ENCODE measurements around the gene FKTN. TPM values are rescaled to one million over a fixed set of nuclear protein-coding genes. Genes with fewer than 3 reads are reported as not detected.

FKTN gene
- total RNA-seq, 6 experiments from 2014 or later, result 27.6 to 35.5 (median 30.8) TPM

- DNase-seq, result no peak
- peaks cover 18% of the 10 kb centered on the region for H3K36me3 Mint-ChIP-seq (ENCODE audit: low read depth)
- TF ChIP-seq CTCF (IDR thresholded peaks at IDR 0.05), result no peak
- no peak overlapping the region for H3K27ac Mint-ChIP-seq
- no peaks in the 10 kb centered on the region for H3K9me3 Mint-ChIP-seq
- H3K4me3 Mint-ChIP-seq, result no peak overlapping the region
- no peaks in the 10 kb centered on the region for H3K4me1 Mint-ChIP-seq (ENCODE audit: low read depth)
- H3K27me3 Mint-ChIP-seq (ENCODE audit: insufficient read depth), result no peaks in the 10 kb centered on the region
Observed at GRCh38 chr9:105625088-105625487, 67.2 kb downstream of the FKTN start.

- Mint-ChIP-seq H3K4me1 (ENCODE audit: low read depth) (no peaks in the 10 kb centered on the region), H3K4me3 (no peak overlapping the region), H3K36me3 (ENCODE audit: low read depth) (peaks cover 19% of the 10 kb centered on the region), H3K9me3 (no peaks in the 10 kb centered on the region), H3K27me3 (ENCODE audit: insufficient read depth) (no peaks in the 10 kb centered on the region), H3K27ac (no peak overlapping the region)
- no peak for DNase-seq
- no peak for TF ChIP-seq CTCF (IDR thresholded peaks at IDR 0.05)
Observed at GRCh38 chr9:105632807-105633206, 74.9 kb downstream of the FKTN start.

GRCh38 chr9:105633411-105633810 is 75.5 kb downstream of the FKTN start:
- DNase-seq, result no peak
- Mint-ChIP-seq H3K4me3 (no peak overlapping the region), H3K27me3 (ENCODE audit: insufficient read depth) (no peaks in the 10 kb centered on the region), H3K4me1 (ENCODE audit: low read depth) (no peaks in the 10 kb centered on the region), H3K27ac (no peak overlapping the region), H3K9me3 (no peaks in the 10 kb centered on the region), H3K36me3 (ENCODE audit: low read depth) (peaks cover 18% of the 10 kb centered on the region)
- no peak for TF ChIP-seq CTCF (IDR thresholded peaks at IDR 0.05)

- Mint-ChIP-seq H3K4me3 (no peak overlapping the region), H3K27ac (no peak overlapping the region), H3K9me3 (no peaks in the 10 kb centered on the region), H3K27me3 (ENCODE audit: insufficient read depth) (no peaks in the 10 kb centered on the region), H3K4me1 (ENCODE audit: low read depth) (peaks cover 6% of the 10 kb centered on the region; the same call in 1 of the 2 replicates), H3K36me3 (ENCODE audit: low read depth) (no peaks in the 10 kb centered on the region; the same call in 1 of the 2 replicates)
- no peak for DNase-seq
- TF ChIP-seq CTCF (IDR thresholded peaks at IDR 0.05), result no peak
Observed at GRCh38 chr9:105636331-105636730, 78.4 kb downstream of the FKTN start.

- Mint-ChIP-seq H3K27me3 (ENCODE audit: insufficient read depth) (no peaks in the 10 kb centered on the region), H3K36me3 (ENCODE audit: low read depth) (peaks cover 4% of the 10 kb centered on the region), H3K4me1 (ENCODE audit: low read depth) (peaks cover 6% of the 10 kb centered on the region; the same call in 1 of the 2 replicates), H3K9me3 (no peaks in the 10 kb centered on the region), H3K27ac (no peak overlapping the region), H3K4me3 (no peak overlapping the region)
- DNase-seq, result peak; percentile 20
- peak; percentile 84 for TF ChIP-seq CTCF (IDR thresholded peaks at IDR 0.05)
Observed at GRCh38 chr9:105637787-105638395, 80.0 kb downstream of the FKTN start.
